HCT116 (cell line): Measurements from ENCODE around the gene HUNK. TPM values are rescaled to one million over a fixed set of nuclear protein-coding genes. Genes with fewer than 3 reads are reported as not detected.

Experiments used
- ATAC-seq: fragments of 200-7000 bp; cut with Tn5 transposase; 2 replicates; pipeline ENCODE4 v1.9.1; 2020; ENCODE audit warnings: mild to moderate bottlenecking, moderate library complexity
- BruUV-seq: library from RNA; stranded (reverse); fragments of 400-500 nt; replicated peaks from 2 replicates; lab custom pipeline; 2021; lab: Mats Ljungman, UMichigan
- CTCF ChIA-PET: fragments of 300-600 bp; sonication (Branson Sonifier 250); formaldehyde crosslinking; loops from one replicate; lab custom pipeline; 2021; ENCODE audit warnings: antibody characterized with exemption; lab: Charles Lee
- POLR2A ChIA-PET: fragments of 300-600, 350-600 bp; sonication (Branson Sonifier 250); formaldehyde crosslinking; loops from one replicate; lab custom pipeline; 2021; ENCODE audit warnings: antibody characterized with exemption; lab: Charles Lee
- RAD21 ChIA-PET, 2 experiments: fragments of 300-600 bp; sonication (Branson Sonifier 250); formaldehyde crosslinking; loops; one replicate each; lab custom pipeline; 2023; ENCODE audit warnings: low total read pairs in 2 of 2; ENCODE audit not compliant: uncharacterized antibody in 2 of 2, unreplicated experiment in 2 of 2, low non-redundant PET in 1 of 2; lab: Charles Lee
- DNase-seq: peaks from one replicate; pipeline ENCODE4 v3.0.0-alpha.2; 2010; ENCODE audit warnings: low read depth, low spot score
- H2AFZ ChIP-seq: fragments of 200-600 bp; shearing (Covaris generic), sonication (generic); 2 replicates; pipeline ENCODE4 v1.6.1; 2017; ENCODE audit warnings: low read depth, mixed run types, mixed read lengths, antibody characterized with exemption, low read length; ENCODE audit not compliant: poor library complexity, severe bottlenecking
- H3K27ac ChIP-seq: 2 replicates; pipeline ENCODE4 v1.5.1; 2012; ENCODE audit warnings: low read depth, low read length
- H3K27me3 ChIP-seq: fragments of 200-600 bp; sonication (generic); 2 replicates; pipeline ENCODE4 v1.6.1; 2016; ENCODE audit warnings: mixed run types, low read length, mixed read lengths; ENCODE audit not compliant: insufficient read depth
- H3K36me3 ChIP-seq, 2 experiments: fragments of 200-500 bp in 1 of 2; fragments of 200-600 bp in 1 of 2; sonication (Bioruptor generic) in 1 of 2; sonication (generic) in 1 of 2; 2 replicates each; pipeline versions ENCODE4 v1.5.1 to v1.6.1; 2014 to 2016; ENCODE audit warnings: low read length in 2 of 2, inconsistent platforms in 1 of 2, mixed read lengths in 1 of 2, mixed run types in 1 of 2; ENCODE audit not compliant: insufficient read depth in 2 of 2, control insufficient read depth in 1 of 2
- H3K4me1 ChIP-seq, 2 experiments: fragments of 200-600 bp in 1 of 2; sonication (generic) in 1 of 2; 2 replicates each; pipeline versions ENCODE4 v1.5.1 to v1.6.1; 2012 to 2017; ENCODE audit warnings: low read length in 2 of 2, inconsistent platforms in 1 of 2, mild to moderate bottlenecking in 1 of 2, mixed read lengths in 1 of 2, mixed run types in 1 of 2, moderate library complexity in 1 of 2; ENCODE audit not compliant: insufficient read depth in 2 of 2, control insufficient read depth in 1 of 2
- H3K4me2 ChIP-seq: fragments of 200-600 bp; sonication (generic); 2 replicates; pipeline ENCODE4 v1.6.1; 2017; ENCODE audit warnings: mixed run types, low read length, mixed read lengths
- H3K4me3 ChIP-seq, 2 experiments: fragments of 200-600 bp in 1 of 2; sonication (generic) in 1 of 2; replicated peaks in 1 of 2; 2 replicates each; pipeline ENCODE4 v1.5.1; 2011 to 2016; ENCODE audit warnings: low read length in 2 of 2, control low read depth in 1 of 2, low read depth in 1 of 2, mild to moderate bottlenecking in 1 of 2, mixed read lengths in 1 of 2, mixed run types in 1 of 2
- H3K79me2 ChIP-seq: fragments of 200-600 bp; sonication (generic); 2 replicates; pipeline ENCODE4 v1.6.1; 2017; ENCODE audit warnings: mild to moderate bottlenecking, mixed run types, low read length, moderate library complexity, mixed read lengths; ENCODE audit not compliant: insufficient read depth
- H3K9ac ChIP-seq: fragments of 200-600 bp; sonication (generic); 2 replicates; pipeline ENCODE4 v1.6.1; 2016; ENCODE audit warnings: low read length, mixed read lengths
- H3K9me2 ChIP-seq: fragments of 200-600 bp; sonication (generic), shearing (Covaris generic); 2 replicates; pipeline ENCODE4 v1.6.1; 2017; ENCODE audit warnings: mixed run types, mild to moderate bottlenecking, moderate library complexity; ENCODE audit not compliant: insufficient read depth
- H3K9me3 ChIP-seq, 2 experiments: fragments of 200-500 bp in 1 of 2; fragments of 200-600 bp in 1 of 2; sonication (Bioruptor generic) in 1 of 2; sonication (generic) in 1 of 2; 2 replicates each; pipeline ENCODE4 v1.6.1; 2014 to 2017; ENCODE audit warnings: low read length in 2 of 2, mixed read lengths in 2 of 2, inconsistent platforms in 1 of 2, low read depth in 1 of 2, mild to moderate bottlenecking in 1 of 2, mixed run types in 1 of 2, moderate library complexity in 1 of 2; ENCODE audit not compliant: control insufficient read depth in 1 of 2, insufficient read depth in 1 of 2
- H4K20me1 ChIP-seq: fragments of 200-600 bp; sonication (generic), shearing (Covaris generic); 2 replicates; pipeline ENCODE4 v1.6.1; 2017; ENCODE audit warnings: mixed run types, mild to moderate bottlenecking, moderate library complexity; ENCODE audit not compliant: insufficient read depth
- ATF3 ChIP-seq: IDR thresholded peaks from 2 replicates; pipeline ENCODE4 v1.6.1; 2012
- CBX3 ChIP-seq: IDR thresholded peaks from 2 replicates; pipeline ENCODE4 v1.6.1; 2012; ENCODE audit warnings: low read depth
- CEBPB ChIP-seq: IDR thresholded peaks from 2 replicates; pipeline ENCODE4 v1.6.1; 2012; ENCODE audit warnings: low read depth
- EZH2 ChIP-seq: fragments of 200-600 bp; sonication (generic); IDR thresholded peaks from 2 replicates; pipeline ENCODE4 v1.6.1; 2017; ENCODE audit warnings: antibody characterized with exemption, mixed run types
- FOSL1 ChIP-seq: IDR thresholded peaks from 2 replicates; pipeline ENCODE4 v1.6.1; 2012; ENCODE audit warnings: low read depth
- JUND ChIP-seq: IDR thresholded peaks from 2 replicates; pipeline ENCODE4 v1.6.1; 2012
- POLR2A ChIP-seq: IDR thresholded peaks from 2 replicates; pipeline ENCODE4 v1.7.0; 2011; ENCODE audit warnings: borderline replicate concordance; ENCODE audit not compliant: insufficient read depth, insufficient read length; ENCODE audit errors: extremely low read depth
- POLR2AphosphoS5 ChIP-seq: IDR thresholded peaks from 2 replicates; pipeline ENCODE4 v1.6.1; 2011; ENCODE audit warnings: mild to moderate bottlenecking, low read depth, low read length, moderate library complexity
- SIN3A ChIP-seq: IDR thresholded peaks from 2 replicates; pipeline ENCODE4 v1.6.1; 2012; ENCODE audit warnings: low read depth
- SRF ChIP-seq: IDR thresholded peaks from 2 replicates; pipeline ENCODE4 v1.6.1; 2012; ENCODE audit warnings: low read depth
- ZBTB33 ChIP-seq: IDR thresholded peaks from 2 replicates; pipeline ENCODE4 v1.6.1; 2011; ENCODE audit warnings: mild to moderate bottlenecking, low read length, moderate library complexity; ENCODE audit not compliant: insufficient replicate concordance; ENCODE audit errors: extremely low read depth
- ZFX ChIP-seq: fragments of 450-650 bp; IDR thresholded peaks from 2 replicates; pipeline ENCODE4 v1.6.1; 2017
- intact Hi-C: fragments of 100-400 bp; cut with micrococcal nuclease; formaldehyde crosslinking; loops from 2 replicates; pipeline ENCODE4 v1.10.0; 2022
- total RNA-seq: library from RNA; stranded (reverse); gene quantifications from one replicate; pipeline ENCODE4 v1.2.1, GENCODE V29; 2021; ENCODE audit not compliant: unreplicated experiment
- TF ChIP-seq, protein P1 (sequence below): IDR thresholded peaks from 2 replicates; pipeline ENCODE4 v1.6.1; 2012; ENCODE audit warnings: low read depth
- TF ChIP-seq, protein P2 (sequence below): IDR thresholded peaks from 2 replicates; pipeline ENCODE4 v1.6.1; 2012
- TF ChIP-seq, protein P3 (sequence below), 3 experiments: fragments of 200-600 bp in 1 of 3; sonication (generic) in 1 of 3; IDR thresholded peaks in 2 of 3; conservative IDR thresholded peaks in 1 of 3; 2 replicates each; pipeline ENCODE4 v1.5.1; 2012 to 2017; ENCODE audit warnings: low read depth in 2 of 3, low read length in 2 of 3, antibody characterized with exemption in 1 of 3, borderline replicate concordance in 1 of 3, control low read depth in 1 of 3, mild to moderate bottlenecking in 1 of 3, mixed read lengths in 1 of 3, mixed run types in 1 of 3, moderate library complexity in 1 of 3; ENCODE audit not compliant: insufficient read depth in 1 of 3

HUNK gene
- total RNA-seq, 1 experiment from 2014 or later, result not detected

DNA sequence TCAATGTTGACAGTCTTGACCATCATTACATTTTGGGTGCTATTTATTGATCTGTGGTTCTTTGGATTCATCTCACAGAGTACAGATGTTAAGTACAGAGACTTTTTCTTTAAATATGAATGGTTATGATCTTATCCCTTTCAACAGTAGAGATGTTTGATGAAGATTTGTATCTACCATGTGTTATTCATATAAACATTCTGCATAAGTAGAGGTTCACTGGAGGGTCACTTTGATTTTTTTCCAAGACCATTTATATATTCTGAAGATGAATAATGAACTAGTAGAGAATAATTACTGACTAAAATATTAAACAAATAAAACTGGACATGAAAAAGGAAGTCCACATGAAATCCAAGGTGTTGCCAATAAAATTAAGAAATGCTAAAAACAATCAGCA lies 28.6 kb upstream of the HUNK start:
- Histone ChIP-seq H3K9ac (no peak overlapping the region), H3K27ac (no peak overlapping the region), H3K4me3 (no peak overlapping the region), H4K20me1 (no peaks in the 10 kb centered on the region), H3K27me3 (peaks cover 52% of the 10 kb centered on the region; the same call in 1 of the 2 replicates), H3K9me3 (no peaks in the 10 kb centered on the region), H2AFZ (no peak overlapping the region), H3K4me2 (no peak overlapping the region), H3K4me1 (no peaks in the 10 kb centered on the region), H3K36me3 (no peaks in the 10 kb centered on the region), H3K79me2 (no peaks in the 10 kb centered on the region), H3K9me2 (no peaks in the 10 kb centered on the region)
- no TSS peak for BruUV-seq
- ChIA-PET RAD21 (no interaction called here), CTCF (interaction anchor here (1.0 kb wide), 1 partner anchor 22 kb away, joined by 3 read pairs; no protein-coding TSS in a partner anchor), POLR2A (no interaction called here)
- DNase-seq (no peak), ATAC-seq (no peak)
- intact Hi-C loops, result no loop called here
- TF ChIP-seq CEBPB, result no peak
- TF ChIP-seq ATF3, result no peak
- TF ChIP-seq POLR2AphosphoS5, result no peak
- no peak for TF ChIP-seq POLR2A
- TF ChIP-seq, protein P1, sequence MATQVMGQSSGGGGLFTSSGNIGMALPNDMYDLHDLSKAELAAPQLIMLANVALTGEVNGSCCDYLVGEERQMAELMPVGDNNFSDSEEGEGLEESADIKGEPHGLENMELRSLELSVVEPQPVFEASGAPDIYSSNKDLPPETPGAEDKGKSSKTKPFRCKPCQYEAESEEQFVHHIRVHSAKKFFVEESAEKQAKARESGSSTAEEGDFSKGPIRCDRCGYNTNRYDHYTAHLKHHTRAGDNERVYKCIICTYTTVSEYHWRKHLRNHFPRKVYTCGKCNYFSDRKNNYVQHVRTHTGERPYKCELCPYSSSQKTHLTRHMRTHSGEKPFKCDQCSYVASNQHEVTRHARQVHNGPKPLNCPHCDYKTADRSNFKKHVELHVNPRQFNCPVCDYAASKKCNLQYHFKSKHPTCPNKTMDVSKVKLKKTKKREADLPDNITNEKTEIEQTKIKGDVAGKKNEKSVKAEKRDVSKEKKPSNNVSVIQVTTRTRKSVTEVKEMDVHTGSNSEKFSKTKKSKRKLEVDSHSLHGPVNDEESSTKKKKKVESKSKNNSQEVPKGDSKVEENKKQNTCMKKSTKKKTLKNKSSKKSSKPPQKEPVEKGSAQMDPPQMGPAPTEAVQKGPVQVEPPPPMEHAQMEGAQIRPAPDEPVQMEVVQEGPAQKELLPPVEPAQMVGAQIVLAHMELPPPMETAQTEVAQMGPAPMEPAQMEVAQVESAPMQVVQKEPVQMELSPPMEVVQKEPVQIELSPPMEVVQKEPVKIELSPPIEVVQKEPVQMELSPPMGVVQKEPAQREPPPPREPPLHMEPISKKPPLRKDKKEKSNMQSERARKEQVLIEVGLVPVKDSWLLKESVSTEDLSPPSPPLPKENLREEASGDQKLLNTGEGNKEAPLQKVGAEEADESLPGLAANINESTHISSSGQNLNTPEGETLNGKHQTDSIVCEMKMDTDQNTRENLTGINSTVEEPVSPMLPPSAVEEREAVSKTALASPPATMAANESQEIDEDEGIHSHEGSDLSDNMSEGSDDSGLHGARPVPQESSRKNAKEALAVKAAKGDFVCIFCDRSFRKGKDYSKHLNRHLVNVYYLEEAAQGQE, result no peak
- TF ChIP-seq ZBTB33, result no peak
- TF ChIP-seq JUND, result no peak
- TF ChIP-seq EZH2, result no peak
- TF ChIP-seq CBX3, result no peak
- TF ChIP-seq FOSL1, result no peak
- no peak for TF ChIP-seq SRF
- TF ChIP-seq, protein P2, sequence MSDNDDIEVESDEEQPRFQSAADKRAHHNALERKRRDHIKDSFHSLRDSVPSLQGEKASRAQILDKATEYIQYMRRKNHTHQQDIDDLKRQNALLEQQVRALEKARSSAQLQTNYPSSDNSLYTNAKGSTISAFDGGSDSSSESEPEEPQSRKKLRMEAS, result no peak
- no peak for TF ChIP-seq ZFX
- TF ChIP-seq SIN3A, result no peak
- TF ChIP-seq, protein P3, sequence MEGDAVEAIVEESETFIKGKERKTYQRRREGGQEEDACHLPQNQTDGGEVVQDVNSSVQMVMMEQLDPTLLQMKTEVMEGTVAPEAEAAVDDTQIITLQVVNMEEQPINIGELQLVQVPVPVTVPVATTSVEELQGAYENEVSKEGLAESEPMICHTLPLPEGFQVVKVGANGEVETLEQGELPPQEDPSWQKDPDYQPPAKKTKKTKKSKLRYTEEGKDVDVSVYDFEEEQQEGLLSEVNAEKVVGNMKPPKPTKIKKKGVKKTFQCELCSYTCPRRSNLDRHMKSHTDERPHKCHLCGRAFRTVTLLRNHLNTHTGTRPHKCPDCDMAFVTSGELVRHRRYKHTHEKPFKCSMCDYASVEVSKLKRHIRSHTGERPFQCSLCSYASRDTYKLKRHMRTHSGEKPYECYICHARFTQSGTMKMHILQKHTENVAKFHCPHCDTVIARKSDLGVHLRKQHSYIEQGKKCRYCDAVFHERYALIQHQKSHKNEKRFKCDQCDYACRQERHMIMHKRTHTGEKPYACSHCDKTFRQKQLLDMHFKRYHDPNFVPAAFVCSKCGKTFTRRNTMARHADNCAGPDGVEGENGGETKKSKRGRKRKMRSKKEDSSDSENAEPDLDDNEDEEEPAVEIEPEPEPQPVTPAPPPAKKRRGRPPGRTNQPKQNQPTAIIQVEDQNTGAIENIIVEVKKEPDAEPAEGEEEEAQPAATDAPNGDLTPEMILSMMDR (IDR thresholded peaks at IDR 0.05 in 2 of 3, conservative IDR thresholded peaks at IDR 0.05 in 1 of 3; ENCODE audit: borderline replicate concordance in 1 of 3, insufficient read depth in 1 of 3, low read depth in 2 of 3, low read length in 2 of 3), result no peak
